GM21576 (cell line): ENCODE results near the gene SULT1C2.
"Not testable (repeated sequence)": the region's sequence is repeated elsewhere in the genome, so short reads cannot be mapped to it uniquely, and the experiment has no call there.

Experiments
- ATAC-seq: cut with Tn5 transposase; IDR thresholded peaks from one replicate; pipeline ENCODE4 v1.9.1; 2021; ENCODE audit warnings: mild to moderate bottlenecking, moderate library complexity; ENCODE audit not compliant: unreplicated experiment

SULT1C2 gene

DNA sequence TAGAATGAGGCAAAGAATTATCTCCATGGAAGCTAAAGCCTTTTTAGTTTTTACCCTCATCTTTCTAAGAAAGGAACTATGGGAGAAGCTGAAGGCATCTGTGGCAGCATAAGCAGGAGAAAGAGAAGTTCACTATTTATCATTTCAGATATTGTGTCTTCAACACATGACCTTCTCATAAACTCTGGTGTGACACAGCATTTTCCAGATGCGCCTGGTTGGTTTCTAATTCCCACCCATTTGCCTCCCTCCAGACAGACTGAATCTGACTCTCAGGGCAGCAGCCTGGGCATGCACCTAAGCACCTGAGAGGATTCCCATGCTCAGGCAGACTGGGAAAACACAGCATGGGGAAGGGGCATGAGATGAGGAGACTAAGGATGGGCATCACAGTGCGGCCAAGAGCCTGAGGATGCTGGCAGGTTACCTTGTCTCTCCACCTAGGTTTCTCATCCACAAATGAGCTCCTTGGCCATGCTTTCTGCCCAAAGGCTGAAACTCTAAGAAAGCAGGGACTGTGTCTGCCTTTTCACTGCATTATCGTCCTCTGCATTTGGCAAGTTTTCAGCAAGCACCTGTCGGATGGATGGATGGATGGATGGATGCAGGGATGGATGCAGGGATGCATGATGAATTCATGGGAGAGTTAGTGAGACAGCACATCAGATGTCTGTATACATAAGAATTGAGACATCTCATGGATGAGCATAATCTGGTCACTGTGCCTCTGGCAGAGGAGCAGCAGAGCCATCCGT is 60.3 kb downstream of the SULT1C2 start:
- ATAC-seq, result no peak

DNA sequence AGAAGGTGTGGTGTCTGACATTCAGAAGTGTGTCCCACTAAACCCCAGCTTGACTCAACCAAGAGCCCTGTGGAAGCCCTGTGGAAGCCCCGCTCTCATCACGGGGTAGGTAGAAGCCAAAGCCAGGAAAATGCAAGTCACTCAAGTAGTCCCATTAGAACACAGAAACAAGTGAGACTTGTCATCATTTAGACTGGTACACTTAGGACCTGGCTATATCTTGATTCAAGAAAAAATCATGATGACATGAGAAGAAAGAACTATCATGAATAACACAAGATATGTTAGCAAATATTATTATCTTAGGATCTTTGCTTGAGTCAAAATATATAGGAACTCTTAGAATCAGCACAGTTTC is 60.9 kb downstream of the SULT1C2 start:
- no peak for ATAC-seq

DNA sequence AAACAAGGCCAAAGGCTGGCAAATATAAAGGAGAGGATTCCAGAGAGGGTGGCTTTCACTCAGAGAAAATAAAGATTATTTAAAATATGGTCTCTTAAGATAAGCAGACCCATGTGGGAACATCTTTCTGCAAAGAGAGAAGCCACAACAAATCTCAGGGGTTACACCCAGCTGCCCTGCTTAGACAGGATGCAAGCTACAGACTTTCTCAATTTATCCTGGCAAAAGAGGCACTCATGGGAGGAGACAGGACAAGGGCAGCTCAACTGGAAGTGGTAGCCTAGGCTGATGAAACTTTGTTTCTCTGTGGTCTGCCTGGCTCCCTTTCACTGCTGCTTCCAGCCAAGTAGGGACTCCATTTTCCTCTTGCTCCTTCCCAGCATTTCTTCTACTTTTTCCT is 63.2 kb downstream of the SULT1C2 start:
- no peak for ATAC-seq

DNA sequence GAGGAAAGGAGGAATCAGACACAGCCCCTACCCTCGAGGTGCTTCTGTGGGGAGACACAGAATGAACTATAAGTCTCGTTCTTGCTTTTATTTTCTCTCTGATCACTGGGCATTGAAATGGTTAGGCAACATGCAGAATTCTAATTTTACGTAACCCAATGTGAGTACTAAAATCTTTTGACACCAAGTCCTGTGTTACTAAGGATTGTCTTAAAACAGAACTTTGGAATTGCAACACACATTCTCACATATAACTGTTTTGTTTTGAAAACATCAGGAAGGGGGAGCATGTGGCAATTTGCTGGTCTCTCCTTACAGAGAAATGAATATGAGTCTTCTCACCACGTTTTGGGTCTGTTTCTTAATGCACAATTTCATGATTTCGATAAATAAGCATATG is 65.4 kb downstream of the SULT1C2 start:
- no peak for ATAC-seq

DNA sequence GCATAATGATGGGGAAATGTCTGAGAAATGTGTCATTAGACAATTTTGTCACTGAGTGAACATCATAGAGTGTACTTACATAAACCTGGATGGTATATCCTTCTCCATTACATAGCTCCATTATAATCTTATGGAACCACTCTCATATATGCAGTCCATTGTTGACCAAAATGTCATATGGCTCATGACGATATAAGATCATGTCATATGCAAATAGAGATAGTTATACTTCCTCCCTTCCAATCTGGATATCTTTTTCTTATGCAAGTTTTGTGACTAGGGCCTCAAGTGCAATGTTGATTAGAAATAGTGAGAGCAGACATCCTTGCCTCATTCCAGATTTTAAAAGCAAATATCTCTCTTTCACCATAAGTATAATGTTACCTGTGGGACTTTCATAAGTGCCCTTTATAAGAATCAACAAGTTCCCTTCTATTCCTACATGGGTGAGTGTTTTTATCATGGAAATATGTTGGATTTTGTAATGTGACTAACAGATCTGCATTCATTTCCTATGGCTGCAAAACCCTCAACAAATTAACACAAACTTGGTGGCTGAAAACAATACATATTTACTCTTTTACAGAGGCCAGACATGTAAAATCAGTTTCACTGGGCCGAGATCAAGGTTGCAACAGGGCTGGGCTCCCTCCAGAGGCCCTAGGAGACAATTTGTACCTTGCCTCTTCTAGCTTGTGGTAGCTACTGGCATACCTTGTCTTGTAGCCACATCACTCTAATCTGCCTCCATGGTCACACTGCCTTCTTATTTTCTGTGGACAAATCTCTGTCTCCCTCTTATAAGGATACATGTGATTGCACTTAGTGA is 67.4 kb downstream of the SULT1C2 start:
- ATAC-seq, result no peak

DNA sequence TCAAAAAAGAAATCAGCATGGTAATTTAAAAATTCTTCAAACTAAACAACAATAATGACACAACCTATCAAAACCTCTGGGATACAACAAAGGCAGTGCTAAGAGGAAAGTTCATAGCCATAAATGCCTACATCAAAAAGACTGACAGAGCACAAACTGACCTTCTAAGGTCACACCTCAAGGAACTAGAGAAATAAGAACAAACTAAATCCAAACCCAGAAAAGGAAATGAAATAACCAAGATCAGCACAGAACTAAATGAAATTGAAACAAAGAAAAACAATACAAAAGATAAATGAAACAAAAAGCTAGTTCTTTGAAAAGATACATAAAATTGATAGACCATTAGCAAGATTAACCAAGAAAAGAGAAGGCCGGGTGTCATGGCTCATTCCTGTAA is 70.6 kb downstream of the SULT1C2 start:
- not testable (repeated sequence) for ATAC-seq
